ENCODE data around the gene AFF3. TPM values are rescaled to one million over a fixed set of nuclear protein-coding genes. Genes with fewer than 3 reads are reported as not detected.

Gene AFF3
- total and polyA plus RNA-seq, 2 of the 8 experiments (the other 6 are each of a cell fraction or from before 2014, with no cell fraction given), result 0.27 to 3.0 TPM

- TF ChIP-seq RXRA (IDR thresholded peaks at IDR 0.05; ENCODE audit: insufficient read depth, low read depth, low read length), result no peak
- no peak for TF ChIP-seq CBX8 (IDR thresholded peaks at IDR 0.05; ENCODE audit: borderline replicate concordance, low read depth, low read length)
- TF ChIP-seq TAF1 (IDR thresholded peaks at IDR 0.05; ENCODE audit: low read depth, low read length), result no peak
Observed at GRCh38 chr2:99910902-99911301, 231.5 kb downstream of the AFF3 start (continued).
